Glutamatergic neuron (in vitro differentiated cells): ENCODE measurements around the gene SPAG5. TPM values are rescaled to one million over a fixed set of nuclear protein-coding genes. Genes with fewer than 3 reads are reported as not detected.

Source experiments
- DNase-seq: peaks from one replicate; pipeline ENCODE4 v3.0.0; 2022
- H3K27ac Mint-ChIP-seq: one replicate; pipeline ENCODE4 v1.8.0; 2020; ENCODE audit warnings: mild to moderate bottlenecking, mixed read lengths, inconsistent platforms; ENCODE audit not compliant: unreplicated experiment
- H3K27me3 Mint-ChIP-seq: one replicate; pipeline ENCODE4 v1.8.0; 2020; ENCODE audit warnings: mild to moderate bottlenecking, moderate library complexity, mixed read lengths, inconsistent platforms; ENCODE audit not compliant: unreplicated experiment
- H3K36me3 Mint-ChIP-seq: one replicate; pipeline ENCODE4 v1.8.0; 2020; ENCODE audit warnings: mild to moderate bottlenecking, mixed read lengths, inconsistent platforms; ENCODE audit not compliant: unreplicated experiment
- H3K4me1 Mint-ChIP-seq: one replicate; pipeline ENCODE4 v1.8.0; 2020; ENCODE audit warnings: mild to moderate bottlenecking, low read depth, mixed read lengths, inconsistent platforms; ENCODE audit not compliant: unreplicated experiment
- H3K4me3 Mint-ChIP-seq: one replicate; pipeline ENCODE4 v1.8.0; 2020; ENCODE audit warnings: mild to moderate bottlenecking, mixed read lengths, inconsistent platforms; ENCODE audit not compliant: unreplicated experiment
- H3K9me3 Mint-ChIP-seq: one replicate; pipeline ENCODE4 v1.8.0; 2020; ENCODE audit warnings: mild to moderate bottlenecking, moderate library complexity, mixed read lengths, inconsistent platforms; ENCODE audit not compliant: unreplicated experiment
- total RNA-seq: library from RNA; stranded (reverse); fragmentation: NEBNext Ultra II Directional; extraction: Animal tissue kit (Norgen Biotek cat#: 25700); gene quantifications from one replicate; pipeline ENCODE4 v1.2.1, GENCODE V29; 2021; ENCODE audit not compliant: unreplicated experiment
- TF ChIP-seq, protein P1 (sequence below): fragments of 200-600 bp; sonication (generic); IDR thresholded peaks from one replicate; pipeline ENCODE4 v1.5.0; 2021; ENCODE audit not compliant: partially characterized antibody, unreplicated experiment

SPAG5 gene
- total RNA-seq, 1 donor from 2014 or later, result 31.5 TPM

- Mint-ChIP-seq H3K27me3 (peaks cover 5% of the 10 kb centered on the region), H3K4me1 (peaks cover 17% of the 10 kb centered on the region), H3K27ac (peak within 1 kb of the TSS; percentile 86), H3K36me3 (peaks cover 5% of the 10 kb centered on the region), H3K4me3 (peak within 1 kb of the TSS; percentile 97), H3K9me3 (peaks cover 4% of the 10 kb centered on the region)
- DNase-seq, result peak; percentile 96
- TF ChIP-seq, protein P1, sequence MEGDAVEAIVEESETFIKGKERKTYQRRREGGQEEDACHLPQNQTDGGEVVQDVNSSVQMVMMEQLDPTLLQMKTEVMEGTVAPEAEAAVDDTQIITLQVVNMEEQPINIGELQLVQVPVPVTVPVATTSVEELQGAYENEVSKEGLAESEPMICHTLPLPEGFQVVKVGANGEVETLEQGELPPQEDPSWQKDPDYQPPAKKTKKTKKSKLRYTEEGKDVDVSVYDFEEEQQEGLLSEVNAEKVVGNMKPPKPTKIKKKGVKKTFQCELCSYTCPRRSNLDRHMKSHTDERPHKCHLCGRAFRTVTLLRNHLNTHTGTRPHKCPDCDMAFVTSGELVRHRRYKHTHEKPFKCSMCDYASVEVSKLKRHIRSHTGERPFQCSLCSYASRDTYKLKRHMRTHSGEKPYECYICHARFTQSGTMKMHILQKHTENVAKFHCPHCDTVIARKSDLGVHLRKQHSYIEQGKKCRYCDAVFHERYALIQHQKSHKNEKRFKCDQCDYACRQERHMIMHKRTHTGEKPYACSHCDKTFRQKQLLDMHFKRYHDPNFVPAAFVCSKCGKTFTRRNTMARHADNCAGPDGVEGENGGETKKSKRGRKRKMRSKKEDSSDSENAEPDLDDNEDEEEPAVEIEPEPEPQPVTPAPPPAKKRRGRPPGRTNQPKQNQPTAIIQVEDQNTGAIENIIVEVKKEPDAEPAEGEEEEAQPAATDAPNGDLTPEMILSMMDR, result no peak
Observed at GRCh38 chr17:28644787-28645575, 46.2 kb upstream of the SPAG5 start, which contains the start of gene BLTP2. Gene BLTP2 (minus strand): TSS chr17:28645158. CDS start chr17:28645056, 102 bp downstream.

- H3K36me3 Mint-ChIP-seq, result peaks cover 5% of the 10 kb centered on the region
- peaks cover 4% of the 10 kb centered on the region for H3K9me3 Mint-ChIP-seq
- TF ChIP-seq, protein P1, result peak; percentile 68
- peak overlapping the region; percentile 86 for H3K27ac Mint-ChIP-seq
- H3K4me3 Mint-ChIP-seq, result peak overlapping the region; percentile 97
- H3K4me1 Mint-ChIP-seq, result peaks cover 17% of the 10 kb centered on the region
- peaks cover 5% of the 10 kb centered on the region for H3K27me3 Mint-ChIP-seq
- DNase-seq, result peak; percentile 55
Observed at GRCh38 chr17:28643983-28644786, 45.4 kb upstream of the SPAG5 start.

DNA sequence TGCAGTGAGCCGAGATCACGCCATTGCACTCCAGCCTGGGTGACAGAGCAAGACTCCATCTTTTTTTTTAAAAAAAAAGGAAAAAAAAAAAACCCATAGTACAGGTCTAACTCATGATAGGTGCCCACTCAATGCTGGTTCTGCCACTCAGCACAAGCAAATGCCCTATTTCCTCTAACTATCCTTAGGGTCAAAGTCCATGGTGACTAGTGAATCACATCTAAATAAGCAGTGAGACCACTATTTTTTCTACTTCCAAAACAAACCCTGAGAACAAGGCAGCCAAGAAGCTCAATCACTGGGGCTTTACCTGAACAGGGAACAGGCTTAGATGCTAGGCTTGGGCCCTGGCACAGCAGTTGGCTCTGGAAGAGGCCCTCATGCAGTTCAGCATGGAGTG lies 42.8 kb upstream of the SPAG5 start:
- H3K9me3 Mint-ChIP-seq, result peaks cover 4% of the 10 kb centered on the region
- DNase-seq, result no peak
- H3K4me1 Mint-ChIP-seq, result peaks cover 15% of the 10 kb centered on the region
- H3K27ac Mint-ChIP-seq, result no peak overlapping the region
- TF ChIP-seq, protein P1, result no peak
- peaks cover 5% of the 10 kb centered on the region for H3K27me3 Mint-ChIP-seq
- peaks cover 5% of the 10 kb centered on the region for H3K36me3 Mint-ChIP-seq
- no peak overlapping the region for H3K4me3 Mint-ChIP-seq

GRCh38 chr17:28635506-28635905 lies 36.7 kb upstream of the SPAG5 start:
- no peaks in the 10 kb centered on the region for H3K4me1 Mint-ChIP-seq
- no peak overlapping the region for H3K27ac Mint-ChIP-seq
- H3K9me3 Mint-ChIP-seq, result no peaks in the 10 kb centered on the region
- no peak overlapping the region for H3K4me3 Mint-ChIP-seq
- H3K36me3 Mint-ChIP-seq, result no peaks in the 10 kb centered on the region
- no peak for DNase-seq
- peaks cover 3% of the 10 kb centered on the region for H3K27me3 Mint-ChIP-seq
- TF ChIP-seq, protein P1, result no peak
